NCI-H2081 (cell line): Measurements from ENCODE around the gene CLCN7.
"Not testable (repeated sequence)": the region's sequence is repeated elsewhere in the genome, so short reads cannot be mapped to it uniquely, and the experiment has no call there.

Experiments
- DNase-seq, 2 experiments: peaks; one replicate each; lab custom pipeline; 2025; lab: John Stamatoyannopoulos, UW

Gene CLCN7

DNA sequence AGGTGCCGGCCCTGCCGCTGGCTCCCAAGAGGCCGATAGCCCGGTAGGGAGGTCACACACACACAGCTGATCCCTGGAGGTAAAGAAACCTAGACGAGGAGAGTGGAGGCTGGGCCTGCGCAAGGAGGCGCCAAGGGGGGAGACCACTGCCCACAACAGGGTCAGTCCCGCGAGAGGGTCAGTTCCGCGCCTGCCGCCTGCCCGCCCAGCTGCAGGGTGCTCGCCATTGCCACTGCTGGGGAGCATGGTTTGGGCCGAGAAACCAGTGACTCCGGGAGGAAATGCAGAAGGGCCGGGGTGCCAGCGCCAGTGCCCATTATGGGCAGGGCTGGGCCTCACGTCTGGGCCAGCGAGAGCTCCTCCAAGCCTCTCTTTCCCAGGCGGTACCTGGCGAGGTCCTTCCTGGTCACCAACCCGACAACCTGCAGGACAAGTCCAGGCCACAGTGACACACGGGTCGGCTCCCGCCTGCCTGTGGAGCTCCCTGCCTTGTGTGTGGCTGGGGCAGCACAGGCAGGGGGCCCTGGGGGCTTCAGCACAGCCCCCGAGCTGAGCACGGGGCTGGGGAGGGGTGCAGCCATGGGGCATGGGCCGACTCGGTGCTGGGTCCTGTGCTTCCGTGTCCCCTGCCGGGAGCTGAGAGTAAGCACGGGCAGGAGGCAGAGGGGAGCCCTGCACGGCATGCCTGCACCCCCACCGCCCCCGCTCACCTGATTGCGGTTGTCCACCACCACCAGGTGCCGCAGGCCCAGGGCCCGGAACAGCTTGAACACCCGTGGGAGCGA lies 28.3 kb downstream of the CLCN7 start:
- DNase-seq = no peak

DNA sequence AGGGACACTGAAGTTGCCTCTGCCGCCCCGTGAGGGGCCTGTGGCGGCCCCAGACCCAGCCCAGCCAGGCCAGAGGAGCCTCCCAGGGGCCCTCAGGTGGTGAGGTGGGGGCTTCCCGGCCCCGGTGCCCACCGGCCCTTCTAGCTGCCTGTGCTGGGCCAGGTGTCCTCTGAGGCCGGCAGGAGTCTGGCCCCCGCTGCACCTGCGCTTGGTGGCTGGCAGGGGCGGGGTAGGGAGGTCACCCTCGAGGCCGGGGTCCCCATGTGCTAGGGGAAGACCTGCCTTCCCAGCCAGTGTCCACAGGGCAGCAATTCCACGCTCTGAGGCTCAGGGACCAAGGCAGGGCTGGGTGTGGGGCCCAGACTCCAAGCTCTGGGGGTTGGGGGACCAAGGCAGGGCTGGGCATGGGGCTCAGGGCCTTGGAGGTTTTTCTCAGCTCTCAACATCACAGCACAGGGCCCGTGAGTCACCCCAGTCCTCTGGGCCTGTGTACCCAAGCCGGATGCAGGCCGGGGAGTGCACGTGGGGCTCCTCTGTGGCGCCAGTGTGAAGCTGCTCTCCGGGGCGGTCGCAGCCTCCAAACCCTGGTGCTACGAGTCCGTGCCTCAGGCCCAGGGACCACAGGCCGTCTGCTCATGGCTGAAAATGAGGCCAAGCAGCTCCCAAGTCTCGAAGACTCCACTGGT lies 29.2 kb downstream of the CLCN7 start:
- DNase-seq = no peak

DNA sequence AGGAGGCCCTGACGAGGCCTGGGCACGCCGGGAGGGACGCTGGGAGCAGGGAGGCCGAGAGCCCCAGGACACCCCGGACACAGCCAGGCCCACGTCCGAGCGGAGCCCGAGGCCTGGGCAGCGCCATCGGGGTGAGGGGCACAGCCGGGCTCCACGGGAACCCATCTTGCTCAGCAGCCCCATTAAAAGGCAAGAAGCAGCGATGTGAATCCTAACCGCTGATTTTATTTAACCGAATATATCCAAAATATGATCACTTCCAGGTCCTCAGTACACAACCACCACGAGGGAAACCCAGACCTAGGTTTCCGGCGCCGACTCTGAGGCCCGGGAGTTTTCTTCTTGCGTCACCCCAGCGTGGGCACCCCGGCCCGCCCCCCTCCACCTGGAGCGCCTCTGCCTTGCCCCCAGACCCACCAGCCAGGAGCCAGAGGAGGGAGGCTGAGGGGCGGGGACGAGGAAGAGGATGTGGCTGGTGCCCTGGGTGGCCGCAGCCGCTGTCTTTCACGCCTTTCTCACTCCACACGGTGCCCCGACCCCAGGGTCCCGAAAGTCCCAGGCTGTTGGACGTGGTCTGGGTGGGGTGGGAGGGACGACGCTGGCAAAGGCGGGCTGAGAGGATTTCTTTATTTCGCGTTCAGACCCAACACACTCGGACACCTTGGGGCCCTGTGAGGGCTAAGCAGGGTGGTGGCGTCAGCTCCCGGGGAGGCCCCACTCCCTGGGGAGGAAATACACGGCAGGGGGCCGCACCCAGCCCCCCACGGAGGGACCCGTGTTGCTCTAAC lies 29.9 kb downstream of the CLCN7 start:
- no peak for DNase-seq

DNA sequence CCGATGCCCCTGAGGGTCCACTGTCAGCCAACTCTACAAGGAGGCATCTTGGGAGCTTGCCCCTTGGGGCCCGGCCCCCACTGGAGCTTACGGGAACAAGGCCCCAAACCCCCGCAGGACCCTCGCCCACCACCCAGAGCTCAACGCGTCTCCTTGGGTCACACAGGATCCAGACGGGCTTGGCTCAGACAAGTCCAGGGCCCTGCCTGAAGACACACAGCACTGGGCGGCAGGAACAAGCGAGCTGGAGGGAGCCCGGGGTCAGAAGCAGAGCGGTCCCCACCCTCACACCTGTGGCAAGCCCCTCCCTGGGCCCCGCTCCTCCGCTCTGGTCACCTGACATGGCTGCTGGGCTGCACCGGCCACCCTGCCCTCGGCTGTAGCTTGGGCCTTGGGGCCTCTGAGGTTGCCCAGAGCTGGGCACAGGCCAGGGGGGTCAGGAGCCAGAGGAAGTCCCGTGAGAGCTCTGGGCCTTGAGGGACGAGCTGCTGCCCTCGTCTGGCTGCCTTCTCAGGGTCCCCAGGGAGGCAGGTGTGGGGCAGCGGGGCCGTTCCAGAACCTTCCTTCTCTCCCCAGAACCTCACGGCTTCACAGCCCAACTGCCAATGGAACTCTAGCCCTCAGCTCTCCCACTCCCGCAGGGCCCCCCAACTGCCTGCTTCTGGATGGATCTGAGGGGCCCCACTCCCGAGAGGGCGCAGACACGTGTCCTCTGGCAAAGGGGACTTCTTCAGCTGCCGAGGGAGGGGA lies 30.7 kb downstream of the CLCN7 start, which contains the start of gene CCDC154:
TSS of gene CCDC154 (minus strand) at position 577 of the 750 bp plus-strand sequence. CDS start at position 343, 234 bp downstream.
- no peak for DNase-seq

DNA sequence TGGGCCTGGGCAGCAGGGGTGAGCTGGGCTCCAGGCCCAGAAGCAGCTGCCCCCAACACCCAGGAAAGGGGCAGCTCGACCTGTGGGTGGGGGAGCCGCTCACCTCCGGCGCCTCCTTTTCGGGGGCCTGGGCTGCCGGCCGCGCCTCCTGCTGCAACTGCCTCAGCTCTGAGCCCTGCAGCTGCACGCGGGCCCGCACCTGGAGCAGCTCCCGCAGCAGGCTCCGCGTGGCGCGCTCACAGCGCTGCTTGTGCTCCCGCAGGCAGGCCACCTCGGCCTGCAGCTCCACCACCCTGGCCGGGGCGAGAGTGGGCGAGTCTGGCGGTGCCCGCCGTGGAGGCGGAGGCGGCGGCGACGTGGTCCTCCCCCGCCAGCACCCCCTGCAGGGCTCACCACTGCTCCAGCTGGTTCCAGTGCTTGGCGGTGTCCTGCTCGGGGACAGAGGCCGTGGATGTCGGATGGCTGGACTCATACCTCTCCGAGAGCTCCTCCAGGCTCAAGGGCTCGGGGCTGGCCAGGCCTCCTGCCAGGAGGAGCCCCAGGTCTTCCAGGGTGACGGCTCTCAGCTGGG lies 31.3 kb downstream of the CLCN7 start:
- no peak for DNase-seq

DNA sequence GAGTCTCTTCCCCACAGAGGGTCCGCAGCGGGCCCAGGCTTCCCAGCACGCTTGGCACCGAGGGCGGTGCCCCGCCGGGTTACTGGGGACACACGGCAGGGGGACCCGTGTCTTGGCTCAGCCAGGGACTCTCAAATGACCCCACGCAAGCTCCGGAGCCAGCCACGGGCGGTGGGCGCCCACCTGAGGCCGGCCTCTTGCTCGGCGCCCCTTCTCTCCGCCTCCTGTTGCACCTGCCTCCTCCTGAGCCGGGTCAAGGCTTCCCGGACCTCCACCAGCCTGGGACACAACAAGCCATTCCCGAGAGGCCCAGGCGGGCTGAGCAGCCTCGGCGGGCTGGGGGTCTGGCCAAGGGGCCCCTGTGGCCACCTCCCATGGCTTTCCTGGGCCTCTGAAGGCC lies 32.1 kb downstream of the CLCN7 start:
- DNase-seq = no peak

DNA sequence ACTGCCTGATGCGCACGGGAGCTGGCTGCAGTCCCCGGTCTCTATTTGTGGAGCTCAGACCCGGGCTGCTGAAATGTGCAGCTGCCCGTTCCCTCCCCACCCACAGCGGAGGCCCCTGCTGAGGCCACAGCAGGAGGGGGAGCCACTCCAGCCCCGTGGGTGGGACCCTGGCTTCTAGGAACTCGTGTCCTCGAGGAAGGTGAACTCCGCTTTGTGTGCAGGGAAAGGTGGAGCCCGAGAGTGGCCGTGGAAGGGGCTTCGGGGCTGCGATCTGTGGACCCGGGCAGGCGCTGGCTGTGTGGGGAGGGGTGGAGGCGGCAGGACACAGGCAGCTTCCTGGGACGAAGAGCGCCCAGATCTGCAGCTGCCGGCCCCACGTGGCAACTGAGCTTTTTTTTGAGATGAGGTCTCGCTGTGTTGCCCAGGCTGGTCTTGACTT lies 33.4 kb downstream of the CLCN7 start:
- DNase-seq = peak in 1 of 2 experiments; percentile 12

DNA sequence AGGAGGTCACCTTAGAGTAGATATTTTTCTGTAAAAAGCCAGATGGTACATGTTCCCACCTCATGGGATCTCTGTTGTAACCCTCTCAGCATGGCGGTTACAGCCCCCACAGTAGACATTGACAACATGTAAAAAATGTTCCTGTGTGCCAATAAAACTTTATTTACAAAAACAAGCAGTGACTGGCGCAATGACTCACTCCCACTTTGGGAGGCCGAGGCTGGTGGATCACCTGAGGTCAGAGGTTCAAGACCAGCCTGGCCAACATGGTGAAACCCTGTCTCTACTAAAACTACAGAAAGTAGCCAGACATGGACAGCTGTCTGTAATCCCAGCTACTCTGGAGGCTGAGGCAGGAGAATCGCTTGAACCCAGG lies 35.1 kb downstream of the CLCN7 start:
- not testable (repeated sequence) for DNase-seq

DNA sequence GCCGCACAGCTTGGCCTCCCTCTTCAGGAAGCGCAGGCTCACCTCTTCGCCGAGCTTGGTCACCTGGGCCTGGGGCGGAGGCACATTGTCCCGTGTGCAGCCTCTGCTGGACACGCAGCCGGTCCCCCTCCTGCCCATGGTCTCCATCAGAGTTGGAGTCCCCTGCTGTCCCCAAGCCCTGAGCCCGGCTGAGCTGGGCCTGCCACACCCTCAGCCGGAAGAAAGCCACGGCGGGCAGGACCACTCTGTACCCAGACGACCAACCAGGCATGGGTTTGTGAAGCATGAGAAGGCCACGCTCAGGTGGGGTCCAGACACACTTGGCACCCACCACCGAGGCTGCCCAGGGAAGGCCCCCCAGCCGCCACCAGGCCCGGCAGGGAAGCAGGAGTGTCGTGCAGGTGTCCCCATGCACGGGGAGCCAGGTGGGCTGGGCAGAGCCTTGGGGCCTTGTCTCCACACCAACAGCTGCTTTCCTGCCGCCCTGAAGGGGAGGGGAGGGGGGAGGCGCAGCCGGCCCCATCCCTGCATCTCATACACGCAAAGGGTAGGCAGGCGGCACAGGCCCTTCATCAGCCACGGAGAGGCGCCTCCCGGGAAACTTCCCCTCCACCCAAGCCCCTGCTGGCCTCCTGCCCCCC lies 35.6 kb downstream of the CLCN7 start:
- peak; percentile 19 to 71 for DNase-seq

DNA sequence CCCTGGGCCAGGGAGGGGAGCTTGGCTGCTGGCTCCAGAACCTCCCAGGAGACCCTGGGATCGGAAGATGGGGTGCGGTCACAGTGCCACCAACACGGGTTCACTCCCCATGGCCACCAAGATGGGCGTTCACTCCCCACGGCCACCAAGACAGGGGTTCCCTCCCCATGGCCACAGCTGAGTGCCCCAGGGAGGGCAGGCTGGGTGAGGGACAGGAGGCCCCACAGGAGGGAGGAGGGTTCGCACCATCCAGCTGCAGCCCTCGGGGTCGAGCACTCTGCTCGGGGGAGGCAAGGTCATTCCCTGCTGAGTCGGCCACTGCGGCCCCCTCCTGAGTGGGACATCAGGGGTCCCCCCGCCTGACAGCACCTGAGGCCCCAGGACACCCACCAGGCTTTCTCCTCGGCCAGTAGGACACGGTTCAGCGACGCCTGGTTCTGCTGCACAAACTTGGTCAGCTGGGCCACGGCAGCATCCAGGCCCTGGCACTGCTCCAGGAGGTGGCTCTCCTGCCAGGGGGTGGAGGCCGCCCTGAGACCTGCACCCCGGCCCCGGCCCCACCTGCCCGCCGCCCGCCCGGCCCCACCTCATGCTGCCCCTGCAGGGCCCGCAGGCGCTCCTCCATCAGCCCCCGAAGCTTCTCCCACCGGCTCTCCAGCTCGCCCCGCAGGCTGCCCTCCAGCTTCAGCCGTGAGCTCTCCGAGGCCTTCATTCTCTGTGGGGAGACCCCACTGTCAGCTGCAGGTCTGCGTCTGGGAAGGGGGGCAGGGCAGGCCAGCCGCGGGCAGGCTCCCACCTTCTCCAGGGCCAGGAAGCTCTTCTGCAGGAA lies 36.4 kb downstream of the CLCN7 start:
- DNase-seq = no peak

DNA sequence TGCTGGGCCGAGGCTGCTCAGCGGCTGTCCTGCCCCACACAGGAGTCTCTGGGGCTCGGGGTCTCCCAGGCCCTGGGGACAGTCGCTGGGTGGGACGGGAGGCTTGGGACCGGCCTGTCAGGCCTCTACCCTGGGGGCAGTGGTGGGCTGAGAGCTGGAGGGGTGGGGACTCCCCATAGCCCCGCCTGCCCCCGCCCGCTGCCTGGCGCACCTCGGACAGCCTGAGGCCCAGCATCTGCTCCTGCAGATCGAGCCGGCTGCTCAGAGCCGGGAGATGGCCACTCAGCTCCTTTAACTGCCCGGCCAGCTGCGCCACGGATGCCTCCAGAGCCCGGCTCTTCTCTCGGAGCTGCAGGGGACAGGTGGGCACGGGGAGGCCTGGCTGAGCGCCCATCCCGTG lies 37.2 kb downstream of the CLCN7 start:
- DNase-seq = no peak

DNA sequence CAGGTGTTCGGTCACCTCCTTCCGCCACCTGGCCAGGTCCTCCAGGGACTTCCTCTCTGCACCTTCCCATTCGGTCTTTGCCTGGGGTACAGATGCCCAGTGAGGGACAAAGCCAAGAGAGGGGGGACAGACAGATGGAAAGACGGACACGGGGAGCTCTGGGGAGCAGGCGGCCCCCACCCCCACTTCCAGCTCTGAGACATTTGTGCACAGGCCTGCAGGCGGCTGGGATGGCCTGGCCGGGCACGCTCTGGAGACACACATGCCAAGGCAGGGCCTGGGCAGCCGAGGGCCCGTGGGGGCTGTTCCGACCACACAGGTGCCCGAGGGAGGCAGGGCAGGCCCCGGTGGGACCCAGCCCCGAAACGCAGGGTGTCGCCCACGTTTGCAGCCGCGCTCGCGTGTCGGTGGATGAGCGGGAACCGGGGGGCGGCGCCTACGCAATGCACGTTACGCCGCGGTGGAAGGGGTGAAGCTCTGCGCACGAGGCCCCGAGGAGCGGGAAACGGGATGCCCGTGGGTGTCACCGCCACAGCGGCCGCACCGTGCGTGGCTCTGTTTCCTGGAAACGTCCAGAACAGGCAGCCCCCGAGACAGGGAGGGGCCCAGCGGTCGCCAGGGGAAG lies 38.0 kb downstream of the CLCN7 start:
- DNase-seq = no peak

DNA sequence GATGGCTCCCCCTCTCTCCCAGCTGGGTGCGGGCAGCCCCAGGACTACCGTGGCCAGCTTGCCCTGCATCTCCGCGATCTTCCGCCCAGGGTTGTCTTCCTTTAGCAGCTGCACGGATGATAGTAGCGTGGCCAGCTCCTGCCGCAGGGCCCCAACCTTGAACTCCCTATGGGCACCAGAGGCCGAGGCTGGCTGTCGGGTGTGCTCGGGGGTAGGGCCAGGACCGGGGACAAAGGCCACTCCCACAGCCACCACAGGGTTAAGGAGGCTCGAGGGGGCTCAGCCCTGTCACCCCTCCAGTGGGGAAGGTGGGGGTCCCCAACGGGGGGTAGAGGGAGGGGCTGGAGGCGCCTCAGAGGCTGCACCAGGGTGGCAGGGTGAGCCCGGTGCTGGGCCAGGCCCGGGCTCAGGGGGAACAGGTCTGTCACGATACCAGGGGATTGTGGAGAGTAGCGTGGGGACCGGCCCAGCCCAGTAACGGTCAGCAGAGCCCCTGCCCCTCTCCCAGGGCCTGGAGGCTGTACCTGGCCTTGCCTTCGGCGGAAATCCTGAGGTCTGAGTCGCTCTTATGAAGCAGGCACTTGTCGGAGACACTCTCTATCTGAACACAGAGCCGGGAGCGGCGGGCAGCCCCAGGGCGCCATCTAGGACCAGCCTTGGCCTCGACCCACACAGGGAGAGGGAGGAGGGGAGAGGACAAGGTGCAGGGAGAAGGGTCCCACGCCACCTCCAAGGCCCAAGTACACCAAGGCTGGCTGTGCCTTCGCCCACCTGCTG lies 38.7 kb downstream of the CLCN7 start:
- no peak for DNase-seq

DNA sequence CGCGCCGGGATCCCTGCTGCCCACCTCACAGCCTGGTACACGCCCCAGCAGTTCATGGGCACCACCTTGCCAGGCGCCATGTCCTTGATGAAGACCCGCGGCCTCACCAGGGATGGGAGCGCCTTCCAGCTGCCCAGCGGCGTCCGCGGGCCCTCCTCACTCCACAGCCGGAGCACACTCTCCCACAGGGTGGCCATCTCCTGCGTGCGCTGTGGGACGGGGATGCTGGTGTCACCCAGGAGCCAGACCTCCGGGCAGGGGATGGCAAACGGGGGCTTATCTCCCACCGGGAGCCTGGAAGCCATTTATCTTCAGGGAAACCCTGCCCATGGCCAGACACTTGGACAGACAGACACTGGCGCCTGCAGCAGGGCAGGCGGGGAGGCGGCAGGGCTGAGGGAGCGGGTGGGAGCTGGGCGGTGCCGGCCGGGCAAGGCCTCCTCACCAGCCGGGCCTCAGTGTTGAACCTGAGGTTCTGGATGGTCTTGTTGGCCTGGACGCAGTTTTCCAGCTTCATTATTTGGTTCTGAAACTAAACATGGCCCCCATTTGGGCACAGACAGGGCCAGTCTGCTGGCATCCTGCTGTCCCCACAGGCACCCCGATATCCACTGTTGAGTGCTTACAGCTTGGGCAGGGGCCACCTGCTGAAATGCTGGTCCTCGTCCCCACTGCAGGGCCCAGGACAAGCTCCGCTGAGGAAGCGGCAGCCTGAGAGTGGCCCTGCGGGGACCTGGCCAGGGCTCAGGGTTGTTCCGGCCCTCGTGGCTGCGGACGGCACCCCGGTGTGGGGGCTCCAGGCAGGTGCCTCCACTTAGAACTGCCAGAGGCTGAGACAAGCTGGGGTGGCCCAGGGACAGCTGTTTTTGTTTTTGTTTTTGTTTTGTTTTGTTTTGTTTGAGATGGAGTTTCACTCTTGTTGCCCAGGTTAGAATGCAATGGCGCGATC lies 39.9 kb downstream of the CLCN7 start:
- peak in 1 of 2 experiments; percentile 34 for DNase-seq

DNA sequence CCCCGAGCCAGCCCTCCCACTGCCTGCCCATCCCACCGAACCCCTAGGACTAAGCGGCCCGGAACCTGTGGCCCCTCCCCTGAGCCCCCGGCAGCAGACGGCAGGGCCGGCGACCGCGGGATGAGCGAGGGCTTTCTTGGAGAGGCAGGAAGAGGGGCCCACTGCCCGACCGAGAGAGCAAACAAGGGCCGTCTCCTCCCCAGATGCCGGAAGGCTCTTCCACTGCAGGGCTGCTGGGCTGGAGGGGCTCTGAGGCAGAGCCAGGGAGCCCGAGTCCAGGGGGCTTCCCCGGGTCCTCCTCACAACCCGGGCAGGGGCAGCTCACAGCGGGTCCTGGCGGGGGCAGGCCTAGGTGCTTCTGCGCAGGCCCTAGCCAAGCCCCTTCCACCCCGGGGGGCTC lies 41.1 kb downstream of the CLCN7 start:
- no peak for DNase-seq

DNA sequence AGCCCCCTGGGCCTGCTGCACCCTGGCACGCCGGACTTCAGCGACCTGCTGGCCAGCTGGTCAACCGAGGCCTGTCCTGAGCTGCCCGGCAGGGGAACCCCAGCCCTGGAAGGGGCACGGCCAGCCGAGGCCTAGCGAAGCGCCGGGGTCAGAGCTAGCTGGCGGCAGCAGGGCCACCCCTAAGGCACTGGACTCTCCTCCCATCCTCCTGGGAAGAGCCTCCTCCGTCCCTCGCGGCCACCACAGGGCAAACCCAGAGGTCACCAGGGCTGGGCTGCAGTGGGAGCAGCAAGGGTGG lies 41.6 kb downstream of the CLCN7 start:
- no peak for DNase-seq

DNA sequence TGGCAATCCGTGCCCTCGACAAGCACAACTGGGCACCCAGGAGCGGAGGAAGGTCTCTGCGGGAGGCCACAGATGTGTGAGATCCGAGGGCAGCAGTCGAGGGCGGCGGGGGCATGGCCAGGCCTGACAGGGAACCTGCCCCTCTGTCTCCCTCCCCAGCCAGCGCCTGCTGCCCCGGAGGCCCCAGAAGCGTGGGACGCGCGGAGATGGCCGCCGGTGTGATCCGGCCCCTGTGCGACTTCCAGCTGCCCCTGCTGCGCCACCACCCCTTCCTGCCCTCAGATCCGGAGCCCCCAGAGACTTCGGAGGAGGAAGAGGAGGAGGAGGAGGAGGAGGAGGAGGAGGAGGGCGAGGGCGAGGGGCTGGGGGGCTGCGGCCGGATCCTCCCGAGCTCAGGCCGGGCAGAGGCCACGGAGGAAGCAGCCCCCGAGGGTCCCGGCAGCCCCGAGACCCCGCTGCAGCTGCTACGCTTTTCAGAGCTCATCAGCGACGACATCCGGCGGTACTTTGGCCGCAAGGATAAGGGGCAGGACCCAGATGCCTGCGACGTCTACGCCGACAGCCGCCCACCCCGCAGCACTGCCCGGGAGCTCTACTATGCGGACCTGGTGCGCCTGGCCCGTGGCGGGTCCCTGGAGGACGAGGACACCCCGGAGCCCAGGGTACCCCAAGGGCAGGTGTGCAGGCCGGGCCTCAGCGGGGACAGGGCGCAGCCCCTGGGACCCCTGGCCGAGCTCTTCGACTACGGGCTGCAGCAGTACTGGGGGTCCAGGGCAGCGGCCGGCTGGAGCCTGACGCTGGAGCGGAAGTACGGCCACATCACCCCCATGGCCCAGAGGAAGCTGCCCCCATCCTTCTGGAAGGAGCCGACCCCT lies 42.2 kb downstream of the CLCN7 start:
- no peak for DNase-seq
